ENCODE measurements around the gene LCNL1.

LCNL1 gene

DNA sequence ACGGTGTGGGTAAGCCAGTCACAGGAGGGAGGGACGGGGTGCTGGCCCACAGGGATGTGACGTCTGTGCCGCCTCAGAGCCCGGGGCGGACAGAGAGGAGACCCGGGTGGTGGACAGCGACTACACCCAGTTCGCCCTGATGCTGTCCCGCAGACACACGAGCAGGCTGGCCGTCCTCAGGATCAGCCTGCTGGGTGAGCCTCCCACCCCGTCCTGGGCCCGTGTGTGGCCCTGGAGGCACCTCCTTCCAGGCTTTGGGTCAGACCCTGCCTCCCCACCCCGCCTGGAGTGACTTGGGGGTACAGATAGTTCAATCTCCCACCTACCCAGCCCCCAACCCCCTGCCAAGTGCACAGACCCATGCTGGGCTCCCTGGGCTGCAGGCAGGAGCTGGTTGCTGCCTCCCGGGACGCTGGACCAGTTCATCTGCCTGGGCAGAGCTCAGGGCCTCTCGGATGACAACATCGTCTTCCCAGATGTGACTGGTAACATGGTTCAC, 29.0 kb upstream of the LCNL1 start:
- Histone ChIP-seq H3K9me2 (replicated peaks; ENCODE audit: low read depth, low read length) (no peaks in the 10 kb centered on the region), H3K9ac (ENCODE audit: low read depth, low read length, poor library complexity, severe bottlenecking) (no peak overlapping the region), H3K36me3 (ENCODE audit: insufficient read depth, low read length) (no peaks in the 10 kb centered on the region)

GRCh38 chr9:136954270-136955083, 28.3 kb upstream of the LCNL1 start:
- no peaks in the 10 kb centered on the region for H3K9me2 ChIP-seq (replicated peaks; ENCODE audit: low read depth, low read length)
- H3K36me3 ChIP-seq (ENCODE audit: insufficient read depth, low read length), result no peaks in the 10 kb centered on the region
- no peaks in the 10 kb centered on the region for H3K27me3 ChIP-seq (ENCODE audit: insufficient read depth, low read length, poor library complexity, severe bottlenecking)
- H3K79me2 ChIP-seq (ENCODE audit: insufficient read depth, low read length), result no peaks in the 10 kb centered on the region
- no peaks in the 10 kb centered on the region for H3F3A ChIP-seq (ENCODE audit: low read depth)
- no peak overlapping the region for H3K4me2 ChIP-seq (ENCODE audit: low read depth, low read length, poor library complexity, severe bottlenecking)
- no peaks in the 10 kb centered on the region for H3K9me3 ChIP-seq (ENCODE audit: insufficient read depth, low read depth, low read length)
- no peaks in the 10 kb centered on the region for H4K20me1 ChIP-seq (ENCODE audit: insufficient read depth, low read length, poor library complexity, severe bottlenecking)
- TF ChIP-seq, protein P1, sequence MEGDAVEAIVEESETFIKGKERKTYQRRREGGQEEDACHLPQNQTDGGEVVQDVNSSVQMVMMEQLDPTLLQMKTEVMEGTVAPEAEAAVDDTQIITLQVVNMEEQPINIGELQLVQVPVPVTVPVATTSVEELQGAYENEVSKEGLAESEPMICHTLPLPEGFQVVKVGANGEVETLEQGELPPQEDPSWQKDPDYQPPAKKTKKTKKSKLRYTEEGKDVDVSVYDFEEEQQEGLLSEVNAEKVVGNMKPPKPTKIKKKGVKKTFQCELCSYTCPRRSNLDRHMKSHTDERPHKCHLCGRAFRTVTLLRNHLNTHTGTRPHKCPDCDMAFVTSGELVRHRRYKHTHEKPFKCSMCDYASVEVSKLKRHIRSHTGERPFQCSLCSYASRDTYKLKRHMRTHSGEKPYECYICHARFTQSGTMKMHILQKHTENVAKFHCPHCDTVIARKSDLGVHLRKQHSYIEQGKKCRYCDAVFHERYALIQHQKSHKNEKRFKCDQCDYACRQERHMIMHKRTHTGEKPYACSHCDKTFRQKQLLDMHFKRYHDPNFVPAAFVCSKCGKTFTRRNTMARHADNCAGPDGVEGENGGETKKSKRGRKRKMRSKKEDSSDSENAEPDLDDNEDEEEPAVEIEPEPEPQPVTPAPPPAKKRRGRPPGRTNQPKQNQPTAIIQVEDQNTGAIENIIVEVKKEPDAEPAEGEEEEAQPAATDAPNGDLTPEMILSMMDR (conservative IDR thresholded peaks at IDR 0.05; ENCODE audit: low read length), result no peak
- H3K9ac ChIP-seq (ENCODE audit: low read depth, low read length, poor library complexity, severe bottlenecking), result no peak overlapping the region
- H3K4me3 ChIP-seq (ENCODE audit: low read length, poor library complexity, severe bottlenecking), result no peak overlapping the region
- peaks cover 6% of the 10 kb centered on the region for H3K4me1 ChIP-seq (ENCODE audit: insufficient read depth, low read length, poor library complexity, severe bottlenecking)
- no peak overlapping the region for H2AFZ ChIP-seq (ENCODE audit: low read length)

More for the DNA sequence above, 29.0 kb upstream of the LCNL1 start:
- no peaks in the 10 kb centered on the region for H3F3A ChIP-seq (ENCODE audit: low read depth)
- H3K4me3 ChIP-seq (ENCODE audit: low read length, poor library complexity, severe bottlenecking), result no peak overlapping the region
- H3K27me3 ChIP-seq (ENCODE audit: insufficient read depth, low read length, poor library complexity, severe bottlenecking), result no peaks in the 10 kb centered on the region
- H3K4me1 ChIP-seq (ENCODE audit: insufficient read depth, low read length, poor library complexity, severe bottlenecking), result peaks cover 6% of the 10 kb centered on the region
- no peaks in the 10 kb centered on the region for H4K20me1 ChIP-seq (ENCODE audit: insufficient read depth, low read length, poor library complexity, severe bottlenecking)
- H3K9me3 ChIP-seq (ENCODE audit: insufficient read depth, low read depth, low read length), result no peaks in the 10 kb centered on the region
- no peaks in the 10 kb centered on the region for H3K79me2 ChIP-seq (ENCODE audit: insufficient read depth, low read length)
- H3K4me2 ChIP-seq (ENCODE audit: low read depth, low read length, poor library complexity, severe bottlenecking), result no peak overlapping the region
- H2AFZ ChIP-seq (ENCODE audit: low read length), result no peak overlapping the region
- TF ChIP-seq, protein P1 (conservative IDR thresholded peaks at IDR 0.05; ENCODE audit: low read length), result no peak
- no peak for TF ChIP-seq EZH2phosphoT487 (IDR thresholded peaks at IDR 0.05; ENCODE audit: borderline replicate concordance)

GRCh38 chr9:136955202-136955942, 27.4 kb upstream of the LCNL1 start:
- Histone ChIP-seq H4K20me1 (ENCODE audit: insufficient read depth, low read length, poor library complexity, severe bottlenecking) (no peaks in the 10 kb centered on the region), H2AFZ (ENCODE audit: low read length) (no peak overlapping the region), H3K27me3 (ENCODE audit: insufficient read depth, low read length, poor library complexity, severe bottlenecking) (no peaks in the 10 kb centered on the region), H3K9ac (ENCODE audit: low read depth, low read length, poor library complexity, severe bottlenecking) (no peak overlapping the region), H3F3A (ENCODE audit: low read depth) (no peaks in the 10 kb centered on the region), H3K79me2 (ENCODE audit: insufficient read depth, low read length) (no peaks in the 10 kb centered on the region), H3K4me3 (ENCODE audit: low read length, poor library complexity, severe bottlenecking) (no peak overlapping the region), H3K9me2 (replicated peaks; ENCODE audit: low read depth, low read length) (no peaks in the 10 kb centered on the region), H3K9me3 (ENCODE audit: insufficient read depth, low read depth, low read length) (no peaks in the 10 kb centered on the region), H3K4me1 (ENCODE audit: insufficient read depth, low read length, poor library complexity, severe bottlenecking) (peaks cover 4% of the 10 kb centered on the region), H3K36me3 (ENCODE audit: insufficient read depth, low read length) (no peaks in the 10 kb centered on the region), H3K4me2 (ENCODE audit: low read depth, low read length, poor library complexity, severe bottlenecking) (no peak overlapping the region)
- TF ChIP-seq, protein P1 (conservative IDR thresholded peaks at IDR 0.05; ENCODE audit: low read length), result no peak
- no peak for TF ChIP-seq EZH2phosphoT487 (IDR thresholded peaks at IDR 0.05; ENCODE audit: borderline replicate concordance)

Data from Loucy (cell line).